Gastroesophageal sphincter (tissue), 4 donors: ENCODE results near the gene NPC2. TPM values are rescaled to one million over a fixed set of nuclear protein-coding genes. Genes with fewer than 3 reads are reported as not detected.

Experiments used
- ATAC-seq: fragments of 150-250 bp; one replicate; pipeline ENCODE4 v1.9.1; 2016; ENCODE audit warnings: mild to moderate bottlenecking, moderate library complexity
- H3K27ac ChIP-seq, 4 donors: fragments of 200-600 bp; sonication (generic) in 3 of 4; 1 replicate in 3 of 4; 2 replicates in 1 of 4; pipeline ENCODE4 v1.5.1; 2016 to 2019
- H3K27me3 ChIP-seq: fragments of 200-600 bp; sonication (generic); one replicate; pipeline ENCODE4 v1.5.1; 2019
- H3K36me3 ChIP-seq, 2 donors: fragments of 200-600 bp; sonication (generic); one replicate each; pipeline ENCODE4 v1.5.1; 2019; ENCODE audit warnings: control low read depth in 1 of 2
- H3K4me1 ChIP-seq, 3 donors: fragments of 200-600 bp; sonication (generic); 1 replicate in 2 of 3; 2 replicates in 1 of 3; pipeline ENCODE4 v1.5.1; 2016 to 2019; ENCODE audit warnings: control low read depth in 2 of 3
- H3K4me3 ChIP-seq, 2 donors: fragments of 200-600 bp; sonication (generic); one replicate each; pipeline ENCODE4 v1.5.1; 2019; ENCODE audit warnings: mild to moderate bottlenecking in 1 of 2, moderate library complexity in 1 of 2
- H3K9me3 ChIP-seq, 3 donors: fragments of 200-600 bp; sonication (generic); one replicate each; pipeline ENCODE4 v1.5.1; 2017 to 2019; ENCODE audit warnings: control low read depth in 2 of 3
- EP300 ChIP-seq: sonication (generic); formaldehyde crosslinking; IDR thresholded peaks from one replicate; pipeline ENCODE4 v1.6.1; 2017; ENCODE audit warnings: antibody characterized with exemption, mild to moderate bottlenecking
- POLR2A ChIP-seq, 2 donors: fragments of 450-650 bp; IDR thresholded peaks; one replicate each; pipeline ENCODE4 v1.6.1; 2017; ENCODE audit warnings: antibody characterized with exemption in 2 of 2, mild to moderate bottlenecking in 2 of 2, moderate library complexity in 1 of 2
- POLR2AphosphoS5 ChIP-seq: sonication (generic); formaldehyde crosslinking; IDR thresholded peaks from one replicate; pipeline ENCODE4 v1.6.1; 2017; ENCODE audit warnings: antibody characterized with exemption
- WGBS, 2 donors: methylation state at CpG; one replicate each; pipeline ENCODE4 v1.1.5; 2018; ENCODE audit warnings: low coverage in 1 of 2; 5-methylcytosine and 5-hydroxymethylcytosine counted together
- total RNA-seq, 4 donors: library from RNA; depleted of rRNA; stranded (reverse); fragments of >200 nt; gene quantifications; one replicate each; pipeline ENCODE4 v1.1.0, GENCODE V29; 2016
- TF ChIP-seq, protein P1 (sequence below), 4 experiments: fragments of 200-600 bp in 2 of 4; fragments of 450-650 bp in 2 of 4; sonication (generic) in 1 of 4; IDR thresholded peaks; one replicate each; pipeline ENCODE4 v1.5.1; 2017 to 2019; ENCODE audit warnings: antibody characterized with exemption in 4 of 4, mild to moderate bottlenecking in 2 of 4, moderate library complexity in 2 of 4

Gene NPC2
- total RNA-seq, 4 donors from 2014 or later: 81.9 to 302 (median 227) TPM

DNA sequence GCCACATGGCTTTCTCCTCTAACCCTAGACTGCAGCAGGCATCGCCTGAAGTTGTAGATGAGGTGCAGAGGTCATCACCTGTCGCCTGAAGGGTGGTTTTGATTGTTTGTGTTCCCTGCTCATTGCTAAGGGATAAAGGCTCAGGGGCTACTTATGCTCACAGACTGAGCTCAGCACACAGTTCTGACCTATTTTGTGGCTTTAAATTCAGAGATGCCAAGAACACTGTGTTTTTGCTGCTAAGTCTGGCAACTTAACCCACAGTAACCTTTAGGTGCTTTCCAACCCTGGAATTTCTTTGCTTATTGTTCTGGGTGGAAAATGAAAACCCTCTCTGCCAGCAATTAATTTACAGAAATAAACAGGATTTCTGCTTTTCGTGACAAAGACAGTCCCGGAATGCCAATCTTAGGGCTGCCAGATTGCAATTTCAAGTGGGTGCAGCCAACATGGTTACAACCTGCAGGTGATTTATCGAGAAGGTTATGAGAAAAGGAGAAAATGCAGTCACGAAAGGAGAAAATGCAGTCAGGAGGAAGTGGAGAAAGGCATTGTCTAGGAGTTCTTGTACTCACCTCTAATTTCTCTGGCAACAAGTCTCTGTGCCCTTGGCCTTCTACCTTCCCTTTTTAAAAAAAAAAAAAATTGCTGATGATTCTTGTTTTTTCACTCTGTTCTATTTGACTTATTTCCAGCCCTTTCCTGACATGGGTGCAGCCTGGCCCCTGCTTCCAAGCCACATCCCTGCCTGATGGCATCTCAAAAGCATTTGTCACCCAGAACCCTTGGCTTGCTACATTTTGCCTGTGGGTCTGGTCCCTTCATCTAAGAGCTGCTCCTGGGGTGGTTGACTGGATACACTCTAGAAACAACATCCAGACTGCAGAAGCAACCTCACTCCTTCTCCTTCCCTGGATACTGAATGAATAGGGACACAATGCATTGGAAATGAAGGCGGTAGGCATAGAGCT, 23.3 kb downstream of the NPC2 start:
- Histone ChIP-seq H3K4me1 (peaks cover 0 to 12% (median 0%) of the 10 kb centered on the region in 3 donors), H3K27ac (no peak overlapping the region), H3K36me3 (peaks cover 0 to 49% of the 10 kb centered on the region in 2 donors), H3K4me3 (no peak overlapping the region), H3K27me3 (no peaks in the 10 kb centered on the region), H3K9me3 (no peaks in the 10 kb centered on the region)
- TF ChIP-seq POLR2AphosphoS5 (no peak), EP300 (no peak), POLR2A (IDR thresholded peaks at IDR 0.05) (no peak)
- TF ChIP-seq, protein P1, sequence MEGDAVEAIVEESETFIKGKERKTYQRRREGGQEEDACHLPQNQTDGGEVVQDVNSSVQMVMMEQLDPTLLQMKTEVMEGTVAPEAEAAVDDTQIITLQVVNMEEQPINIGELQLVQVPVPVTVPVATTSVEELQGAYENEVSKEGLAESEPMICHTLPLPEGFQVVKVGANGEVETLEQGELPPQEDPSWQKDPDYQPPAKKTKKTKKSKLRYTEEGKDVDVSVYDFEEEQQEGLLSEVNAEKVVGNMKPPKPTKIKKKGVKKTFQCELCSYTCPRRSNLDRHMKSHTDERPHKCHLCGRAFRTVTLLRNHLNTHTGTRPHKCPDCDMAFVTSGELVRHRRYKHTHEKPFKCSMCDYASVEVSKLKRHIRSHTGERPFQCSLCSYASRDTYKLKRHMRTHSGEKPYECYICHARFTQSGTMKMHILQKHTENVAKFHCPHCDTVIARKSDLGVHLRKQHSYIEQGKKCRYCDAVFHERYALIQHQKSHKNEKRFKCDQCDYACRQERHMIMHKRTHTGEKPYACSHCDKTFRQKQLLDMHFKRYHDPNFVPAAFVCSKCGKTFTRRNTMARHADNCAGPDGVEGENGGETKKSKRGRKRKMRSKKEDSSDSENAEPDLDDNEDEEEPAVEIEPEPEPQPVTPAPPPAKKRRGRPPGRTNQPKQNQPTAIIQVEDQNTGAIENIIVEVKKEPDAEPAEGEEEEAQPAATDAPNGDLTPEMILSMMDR (IDR thresholded peaks at IDR 0.05): no peak
- WGBS, 2 donors: 63 to 68% methylated on average over 3 to 6 of the region's 7 CpGs
- ATAC-seq: no peak

DNA sequence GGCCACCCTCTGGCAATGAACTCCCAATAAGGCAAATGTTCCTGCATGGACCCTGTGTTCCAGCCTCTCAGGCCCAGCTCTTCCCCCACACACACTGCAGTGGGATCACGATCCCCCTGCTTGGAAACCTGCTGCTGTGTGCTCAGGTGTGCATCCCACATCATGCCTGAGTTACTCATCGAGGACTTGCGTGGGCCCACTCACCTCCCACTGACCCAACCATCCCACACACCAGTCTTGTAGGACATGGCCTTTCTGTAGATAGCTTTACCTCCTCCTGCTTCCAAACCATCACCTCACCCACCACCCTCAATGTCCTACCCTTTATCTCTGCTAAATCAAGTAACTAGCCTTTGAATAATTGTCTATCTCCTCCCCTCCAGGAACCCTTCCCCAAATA, 24.6 kb downstream of the NPC2 start:
- Histone ChIP-seq H3K27ac (no peak overlapping the region), H3K27me3 (no peaks in the 10 kb centered on the region), H3K4me3 (no peak overlapping the region), H3K36me3 (peaks cover 0 to 35% of the 10 kb centered on the region in 2 donors), H3K4me1 (peaks cover 0 to 12% (median 0%) of the 10 kb centered on the region in 3 donors), H3K9me3 (no peaks in the 10 kb centered on the region)
- TF ChIP-seq, protein P1 (IDR thresholded peaks at IDR 0.05): no peak
- TF ChIP-seq POLR2A (IDR thresholded peaks at IDR 0.05): no peak
- TF ChIP-seq POLR2AphosphoS5: no peak
- no peak for TF ChIP-seq EP300
- ATAC-seq: no peak
- WGBS, 2 donors: 98 to 100% methylated on average over 1 to 3 of the region's 3 CpGs

DNA sequence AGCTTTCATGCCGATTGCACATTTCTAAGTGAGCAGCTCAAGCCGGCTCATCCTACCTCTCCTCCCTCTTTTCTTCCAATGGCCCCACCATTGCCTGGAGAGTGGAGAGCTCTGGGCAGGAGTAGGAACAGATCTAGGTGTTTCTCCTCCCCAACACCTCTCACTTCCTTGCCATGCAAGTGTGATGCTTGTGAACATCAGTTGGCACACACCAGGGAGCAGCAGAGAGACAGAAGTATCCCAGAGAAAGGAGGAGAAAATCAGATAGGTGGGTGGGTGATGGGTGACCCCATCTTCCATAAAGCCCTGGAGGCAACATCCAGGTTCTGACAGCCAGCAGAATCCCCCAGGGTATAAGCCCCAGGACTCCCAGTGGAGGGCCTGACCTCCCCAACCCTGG, 27.8 kb downstream of the NPC2 start:
- peaks cover 0 to 9% of the 10 kb centered on the region in 2 donors for H3K36me3 ChIP-seq
- no peak overlapping the region for H3K27ac ChIP-seq
- no peak for ATAC-seq
- 80 to 95% methylated on average over 2 of the region's 2 CpGs for WGBS, 2 donors
- no peaks in the 10 kb centered on the region for H3K27me3 ChIP-seq
- H3K9me3 ChIP-seq: no peaks in the 10 kb centered on the region
- H3K4me3 ChIP-seq: no peak overlapping the region
- TF ChIP-seq POLR2A (IDR thresholded peaks at IDR 0.05) (no peak), EP300 (no peak), POLR2AphosphoS5 (no peak)
- TF ChIP-seq, protein P1 (IDR thresholded peaks at IDR 0.05): no peak
- peaks cover 0 to 8% (median 0%) of the 10 kb centered on the region in 3 donors for H3K4me1 ChIP-seq

DNA sequence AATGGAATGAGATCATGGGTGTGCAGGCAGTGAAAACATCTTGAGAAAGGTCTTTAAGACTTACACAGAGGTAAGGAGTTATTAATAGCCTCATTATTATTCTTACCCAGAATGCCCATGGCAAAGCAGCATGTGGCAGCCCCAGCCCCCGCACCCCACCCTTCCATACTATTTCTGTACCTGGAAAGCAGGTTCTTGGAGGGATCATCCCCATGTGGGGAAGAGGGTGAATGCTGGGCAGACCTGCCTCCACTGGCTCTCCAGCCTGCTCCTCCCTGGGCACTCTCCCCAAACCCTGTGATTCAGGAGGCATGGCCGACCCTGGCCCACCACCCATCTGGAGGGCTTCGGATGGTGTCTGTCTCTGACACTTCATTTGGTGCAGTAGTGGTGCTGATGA, 28.3 kb downstream of the NPC2 start:
- Histone ChIP-seq H3K27me3 (no peaks in the 10 kb centered on the region), H3K4me3 (no peak overlapping the region), H3K4me1 (peaks cover 0 to 5% (median 0%) of the 10 kb centered on the region in 3 donors), H3K27ac (no peak overlapping the region), H3K36me3 (peaks cover 0 to 8% of the 10 kb centered on the region in 2 donors), H3K9me3 (no peaks in the 10 kb centered on the region)
- no peak for TF ChIP-seq POLR2A (IDR thresholded peaks at IDR 0.05)
- no peak for TF ChIP-seq POLR2AphosphoS5
- TF ChIP-seq EP300: no peak
- TF ChIP-seq, protein P1 (IDR thresholded peaks at IDR 0.05): no peak
- no CpG with 5 or more reads among the region's 3 CpGs for WGBS, 2 donors
- ATAC-seq: no peak

DNA sequence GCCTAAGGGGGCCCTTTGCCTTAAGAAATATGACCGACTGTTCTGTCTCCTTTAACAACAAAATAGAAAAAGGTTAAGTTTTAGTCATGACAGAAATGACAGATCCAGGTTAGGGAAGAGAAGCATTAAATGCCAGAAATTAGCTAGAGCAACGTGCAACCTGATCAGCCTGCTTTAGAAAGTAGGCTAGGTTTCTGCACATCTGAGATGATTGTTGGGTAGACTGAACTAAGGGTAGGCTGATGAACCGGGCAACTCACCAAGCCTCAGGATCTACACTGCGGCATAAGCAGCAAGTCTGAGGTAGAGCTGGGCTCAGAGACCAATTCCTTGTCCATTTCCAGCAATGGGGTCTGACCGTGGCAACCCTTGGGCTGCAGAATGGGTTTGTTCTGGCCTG, 29.4 kb downstream of the NPC2 start:
- Histone ChIP-seq H3K36me3 (no peaks in the 10 kb centered on the region), H3K27ac (no peak overlapping the region), H3K9me3 (no peaks in the 10 kb centered on the region), H3K27me3 (no peaks in the 10 kb centered on the region), H3K4me1 (peaks cover 0 to 1% (median 0%) of the 10 kb centered on the region in 3 donors), H3K4me3 (no peak overlapping the region)
- no peak for ATAC-seq
- TF ChIP-seq EP300 (no peak), POLR2A (IDR thresholded peaks at IDR 0.05) (no peak), POLR2AphosphoS5 (no peak)
- TF ChIP-seq, protein P1 (IDR thresholded peaks at IDR 0.05): no peak
- 86 to 89% methylated on average over 1 to 5 of the region's 5 CpGs for WGBS, 2 donors
